Measurements from ENCODE around the gene CARMIL1. TPM values are rescaled to one million over a fixed set of nuclear protein-coding genes. Genes with fewer than 3 reads are reported as not detected.
A peak's percentile ranks its signal among the peaks of the same experiment; 100 is the strongest.
"Not testable (repeated sequence)": the region's sequence is repeated elsewhere in the genome, so short reads cannot be mapped to it uniquely, and the experiment has no call there.

CARMIL1 gene
- total RNA-seq, 4 donors from 2014 or later, result 11.8 to 23.2 (median 17.1) TPM

GRCh38 chr6:25297823-25298522 lies 18.8 kb downstream of the CARMIL1 start:
- intact Hi-C loops (cut with DNase I; ENCODE audit: low total_unique reads), result no loop called here
- no peak for DNase-seq
- H3K4me3 ChIP-seq, result no peak overlapping the region
- H3K27me3 ChIP-seq, result no peaks in the 10 kb centered on the region
- no peaks in the 10 kb centered on the region for H3K36me3 ChIP-seq
- TF ChIP-seq POLR2A (IDR thresholded peaks at IDR 0.05), result no peak
- H3K4me1 ChIP-seq, result peaks cover 0 to 9% of the 10 kb centered on the region in 2 donors
- peak overlapping the region in 1 of 2 donors; percentile 66 for H3K27ac ChIP-seq
- H3K9me3 ChIP-seq, result no peaks in the 10 kb centered on the region

GRCh38 chr6:25298523-25298865 lies 19.3 kb downstream of the CARMIL1 start:
- H3K4me3 ChIP-seq; H3K4me1 ChIP-seq; DNase-seq; H3K9me3 ChIP-seq; H3K36me3 ChIP-seq; intact Hi-C loops (cut with DNase I; ENCODE audit: low total_unique reads); H3K27me3 ChIP-seq: not testable (repeated sequence)
- H3K27ac ChIP-seq, result peak overlapping the region in 1 of 2 donors; percentile 66

- Histone ChIP-seq H3K27ac (peak overlapping the region in 1 of 2 donors; percentile 55), H3K27me3 (no peaks in the 10 kb centered on the region), H3K9me3 (no peaks in the 10 kb centered on the region), H3K36me3 (no peaks in the 10 kb centered on the region), H3K4me1 (peaks cover 0 to 3% of the 10 kb centered on the region in 2 donors), H3K4me3 (no peak overlapping the region)
- TF ChIP-seq CTCF (IDR thresholded peaks at IDR 0.05) (no peak), POLR2A (IDR thresholded peaks at IDR 0.05) (no peak)
- intact Hi-C loops (cut with DNase I; ENCODE audit: low total_unique reads), result no loop called here
- no peak for DNase-seq
Observed at GRCh38 chr6:25301362-25301761, 22.2 kb downstream of the CARMIL1 start.

- H3K4me1 ChIP-seq, result no peaks in the 10 kb centered on the region
- peak overlapping the region in 1 of 2 donors; percentile 55 for H3K27ac ChIP-seq
- no peaks in the 10 kb centered on the region for H3K9me3 ChIP-seq
- no peaks in the 10 kb centered on the region for H3K36me3 ChIP-seq
- no peak for DNase-seq
- no peak for TF ChIP-seq POLR2A (IDR thresholded peaks at IDR 0.05)
- TF ChIP-seq CTCF (IDR thresholded peaks at IDR 0.05), result no peak
- H3K27me3 ChIP-seq, result no peaks in the 10 kb centered on the region
- intact Hi-C loops (cut with DNase I; ENCODE audit: low total_unique reads), result no loop called here
- no peak overlapping the region for H3K4me3 ChIP-seq
Observed at GRCh38 chr6:25302151-25302550, 23.0 kb downstream of the CARMIL1 start.

- peak overlapping the region in 1 of 2 donors; percentile 55 for H3K27ac ChIP-seq
- no peak for TF ChIP-seq POLR2A (IDR thresholded peaks at IDR 0.05)
- TF ChIP-seq CTCF (IDR thresholded peaks at IDR 0.05), result no peak
- no peaks in the 10 kb centered on the region for H3K36me3 ChIP-seq
- H3K4me3 ChIP-seq, result no peak overlapping the region
- no peaks in the 10 kb centered on the region for H3K9me3 ChIP-seq
- no peak for DNase-seq
- no peaks in the 10 kb centered on the region for H3K27me3 ChIP-seq
- H3K4me1 ChIP-seq, result no peaks in the 10 kb centered on the region
- intact Hi-C loops (cut with DNase I; ENCODE audit: low total_unique reads), result no loop called here
Observed at GRCh38 chr6:25302677-25303128, 23.5 kb downstream of the CARMIL1 start.

- TF ChIP-seq CTCF (IDR thresholded peaks at IDR 0.05) (no peak), POLR2A (IDR thresholded peaks at IDR 0.05) (no peak)
- no peaks in the 10 kb centered on the region for H3K36me3 ChIP-seq
- H3K27me3 ChIP-seq, result no peaks in the 10 kb centered on the region
- DNase-seq, result no peak
- no peaks in the 10 kb centered on the region for H3K9me3 ChIP-seq
- intact Hi-C loops (cut with DNase I; ENCODE audit: low total_unique reads), result no loop called here
- no peak overlapping the region for H3K27ac ChIP-seq
- no peak overlapping the region for H3K4me3 ChIP-seq
- H3K4me1 ChIP-seq, result no peaks in the 10 kb centered on the region
Observed at GRCh38 chr6:25303254-25303653, 24.1 kb downstream of the CARMIL1 start.
